HepG2 (cell line): ENCODE results near the gene DGAT2. TPM values are rescaled to one million over a fixed set of nuclear protein-coding genes. Genes with fewer than 3 reads are reported as not detected.
A peak's percentile ranks its signal among the peaks of the same experiment; 100 is the strongest.

Experiments
- FOXP1 ChIP-seq, 2 experiments: fragments of 450-650 bp in 1 of 2; IDR thresholded peaks; 2 replicates each; pipeline ENCODE4 v1.6.1; 2017 to 2018; ENCODE audit warnings: antibody characterized with exemption in 1 of 2
- GMEB2 ChIP-seq: IDR thresholded peaks from 2 replicates; pipeline ENCODE4 v1.6.1; 2016; ENCODE audit warnings: missing biosample characterization, missing genetic modification reagents, low read depth
- GPBP1L1 ChIP-seq: sonication (generic); formaldehyde crosslinking; IDR thresholded peaks from 2 replicates; pipeline ENCODE4 v1.5.0; 2020; ENCODE audit warnings: mild to moderate bottlenecking, missing genetic modification reagents
- GRHL1 ChIP-seq: sonication (generic); formaldehyde crosslinking; conservative IDR thresholded peaks from 2 replicates; pipeline ENCODE4 v1.8.0; 2022; ENCODE audit warnings: missing genetic modification reagents
- HBP1 ChIP-seq: IDR thresholded peaks from 2 replicates; pipeline ENCODE4 v1.6.1; 2016; ENCODE audit warnings: low read depth, control low read depth
- JUN ChIP-seq: sonication (generic); formaldehyde crosslinking; IDR thresholded peaks from 2 replicates; pipeline ENCODE4 v1.4.0; 2020; ENCODE audit warnings: mild to moderate bottlenecking, missing genetic modification reagents
- MLX ChIP-seq: IDR thresholded peaks from 2 replicates; pipeline ENCODE4 v1.6.1; 2016
- TBX3 ChIP-seq: fragments of 450-650 bp; IDR thresholded peaks from 2 replicates; pipeline ENCODE4 v1.6.1; 2017; ENCODE audit warnings: antibody characterized with exemption, mild to moderate bottlenecking, inconsistent platforms, borderline replicate concordance
- ZMYM4 ChIP-seq: sonication (generic); formaldehyde crosslinking; IDR thresholded peaks from 2 replicates; pipeline ENCODE4 v1.8.1; 2023; ENCODE audit warnings: mild to moderate bottlenecking, missing genetic modification reagents
- ZNF280B ChIP-seq: sonication (generic); formaldehyde crosslinking; IDR thresholded peaks from 2 replicates; pipeline ENCODE4 v1.5.0; 2020; ENCODE audit warnings: missing genetic modification reagents, mild to moderate bottlenecking, borderline replicate concordance
- ZNF430 ChIP-seq: sonication (generic); formaldehyde crosslinking; IDR thresholded peaks from 2 replicates; pipeline ENCODE4 v1.9.0; 2021; ENCODE audit warnings: mild to moderate bottlenecking, missing genetic modification reagents
- ZNF468 ChIP-seq: sonication (generic); formaldehyde crosslinking; IDR thresholded peaks from 2 replicates; pipeline ENCODE4 v1.8.0; 2022; ENCODE audit warnings: mild to moderate bottlenecking, moderate library complexity, missing genetic modification reagents
- ZNF501 ChIP-seq: sonication (generic); formaldehyde crosslinking; IDR thresholded peaks from 2 replicates; pipeline ENCODE4 v1.5.1; 2020; ENCODE audit warnings: mild to moderate bottlenecking, moderate library complexity, missing genetic modification reagents
- ZNF530 ChIP-seq: sonication (generic); formaldehyde crosslinking; IDR thresholded peaks from 2 replicates; pipeline ENCODE4 v1.5.0; 2020; ENCODE audit warnings: low read depth, mild to moderate bottlenecking, missing genetic modification reagents
- ZNF550 ChIP-seq: sonication (generic); formaldehyde crosslinking; IDR thresholded peaks from 2 replicates; pipeline ENCODE4 v1.4.0; 2020; ENCODE audit warnings: mild to moderate bottlenecking, missing genetic modification reagents, borderline replicate concordance
- ZNF557 ChIP-seq: sonication (generic); formaldehyde crosslinking; IDR thresholded peaks from 2 replicates; pipeline ENCODE4 v1.4.0; 2020; ENCODE audit warnings: missing genetic modification reagents
- ZNF577 ChIP-seq: sonication (generic); formaldehyde crosslinking; IDR thresholded peaks from 2 replicates; pipeline ENCODE4 v1.4.0; 2020; ENCODE audit warnings: mild to moderate bottlenecking, low read depth, missing genetic modification reagents, borderline replicate concordance
- ZNF580 ChIP-seq: IDR thresholded peaks from 2 replicates; pipeline ENCODE4 v1.6.1; 2016; ENCODE audit warnings: low read depth, borderline replicate concordance
- ZNF672 ChIP-seq: sonication (generic); formaldehyde crosslinking; IDR thresholded peaks from 2 replicates; pipeline ENCODE4 v1.8.1; 2022; ENCODE audit warnings: missing genetic modification reagents
- ZNF776 ChIP-seq: sonication (generic); formaldehyde crosslinking; IDR thresholded peaks from 2 replicates; pipeline ENCODE4 v1.4.0; 2020; ENCODE audit warnings: mild to moderate bottlenecking, missing genetic modification reagents
- polyA plus RNA-seq, 8 experiments: library from polyadenylated mRNA; depleted of rRNA in 3 of 8; stranded (reverse) in 7 of 8; unstranded in 1 of 8; fragments of >200 nt; fragmentation: Illumina TruSeq in 4 of 8; extraction: Trizol in 4 of 8; gene quantifications; 2 replicates each; pipeline versions ENCODE4 v1.2.1 to v1.2.3, GENCODE V29; 2011 to 2016; ENCODE audit warnings: low read depth in 4 of 8, missing spikeins in 1 of 8, mixed read lengths in 1 of 8; ENCODE audit not compliant: insufficient read depth in 1 of 8
- total RNA-seq, 5 experiments: library from RNA; depleted of rRNA; stranded (reverse); fragments of >200 nt; fragmentation: Illumina TruSeq; extraction: Trizol; gene quantifications; 2 replicates each; pipeline ENCODE4 v1.2.3, GENCODE V29; 2016; ENCODE audit warnings: low read depth in 1 of 5

Gene DGAT2
- total and polyA plus RNA-seq, 2 of the 13 experiments (the other 11 are each of a cell fraction or from before 2014, with no cell fraction given): 39.0 to 65.6 TPM

GRCh38 chr11:75814677-75815344 lies 46.2 kb downstream of the DGAT2 start, which contains the start of gene UVRAG (continued):
- no peak for TF ChIP-seq GMEB2 (CRISPR knock-in tag)
- TF ChIP-seq JUN (CRISPR knock-in tag): no peak
- no peak for TF ChIP-seq ZNF550
- TF ChIP-seq GRHL1 (CRISPR knock-in tag): no peak
- TF ChIP-seq ZNF501 (CRISPR knock-in tag): no peak
- peak; percentile 37; the same call in 1 of the 2 replicates for TF ChIP-seq ZNF280B (CRISPR knock-in tag)
- no peak for TF ChIP-seq ZNF577 (CRISPR knock-in tag)
- peak; percentile 54; the same call in 1 of the 2 replicates for TF ChIP-seq ZMYM4 (CRISPR knock-in tag)
- no peak for TF ChIP-seq ZNF557
- TF ChIP-seq ZNF468 (CRISPR knock-in tag): no peak
- TF ChIP-seq GPBP1L1 (CRISPR knock-in tag): no peak
- TF ChIP-seq ZNF430 (CRISPR knock-in tag): no peak
- TF ChIP-seq ZNF776 (CRISPR knock-in tag): no peak
- TF ChIP-seq TBX3: 0 out of 2 replicates have a peak, but pooled peaks have one; percentile 3
- TF ChIP-seq ZNF530 (CRISPR knock-in tag): no peak
- TF ChIP-seq ZNF672 (CRISPR knock-in tag): no peak
- TF ChIP-seq ZNF580 (CRISPR knock-in tag): peak; percentile 9; the same call in 1 of the 2 replicates
- TF ChIP-seq MLX: peak; percentile 89
- no peak for TF ChIP-seq FOXP1 (IDR thresholded peaks at IDR 0.05)
- no peak for TF ChIP-seq FOXP1 (CRISPR knock-in tag; IDR thresholded peaks at IDR 0.05)
- TF ChIP-seq HBP1: no peak
